Measurements from ENCODE around the gene CDC42BPG.
A peak's percentile ranks its signal among the peaks of the same experiment; 100 is the strongest.

The CDC42BPG gene

DNA sequence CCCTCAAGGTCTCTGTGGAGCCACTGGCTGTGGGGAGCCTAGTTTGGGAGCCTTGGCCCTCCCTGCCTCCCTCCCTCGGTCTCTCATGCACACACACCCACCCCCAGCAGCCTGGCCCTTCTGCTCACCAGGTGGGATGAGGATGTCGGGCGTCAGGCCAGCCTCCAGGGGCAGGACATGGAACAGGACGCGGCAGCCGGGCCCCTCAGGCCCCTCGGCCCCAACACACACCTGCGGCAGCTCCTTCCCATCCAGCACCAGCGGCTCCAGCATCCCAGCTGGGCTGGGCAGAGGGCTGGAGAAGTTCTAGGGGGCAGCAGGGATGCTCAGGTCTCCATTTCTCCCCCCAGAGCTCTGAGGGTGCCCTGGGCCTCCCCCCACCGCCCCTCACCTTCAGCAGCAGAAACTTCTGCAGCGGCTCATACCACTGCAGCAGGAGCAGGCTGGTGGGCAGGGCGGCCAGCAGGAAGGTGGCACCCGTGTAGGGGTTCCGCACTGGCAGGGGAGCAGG is 52.6 kb downstream of the CDC42BPG start:
- DNase-seq (ENCODE audit: low read depth, low spot score), result no peak

DNA sequence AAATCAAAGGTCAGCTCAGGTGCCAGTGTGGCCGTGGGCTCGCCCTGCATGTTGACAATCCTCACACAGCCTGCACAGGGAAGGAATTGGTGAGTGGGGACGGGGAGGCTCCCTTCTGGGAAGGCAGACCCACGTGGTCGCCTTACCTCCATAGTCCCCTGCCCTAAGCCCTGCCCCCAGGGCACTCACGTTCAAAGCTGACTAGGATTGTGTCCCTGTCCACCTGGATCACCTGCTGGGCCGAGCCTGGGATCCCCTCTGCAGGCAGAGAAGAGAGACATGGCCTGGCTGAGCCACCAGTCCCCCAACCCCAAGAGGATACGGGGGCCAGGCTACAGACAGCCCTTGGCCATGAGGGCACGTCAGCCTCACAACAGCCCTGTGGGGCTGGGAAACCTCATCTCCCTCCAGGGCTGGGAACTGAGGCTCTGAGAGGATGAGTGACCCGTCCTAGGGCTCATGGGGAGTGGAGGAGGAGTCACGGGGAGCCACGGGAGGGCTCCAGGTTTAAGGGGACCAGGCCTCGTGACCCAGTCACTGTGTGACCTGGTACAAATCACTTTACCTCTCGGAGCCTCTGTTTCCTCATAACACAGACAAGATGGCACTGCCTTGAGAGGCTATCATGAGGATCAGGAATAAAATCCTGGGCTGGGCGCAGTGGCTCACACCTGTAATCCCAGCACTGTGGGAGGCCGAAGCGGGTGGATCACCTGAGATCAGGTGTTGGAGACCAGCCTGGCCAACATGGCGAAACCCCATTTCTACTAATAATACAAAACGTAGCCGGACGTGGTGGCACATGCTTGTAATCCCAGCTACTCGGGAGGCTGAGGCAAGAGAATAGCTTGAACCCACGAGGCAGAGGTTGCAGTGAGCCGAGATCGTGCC is 54.0 kb downstream of the CDC42BPG start:
- no peak for DNase-seq (ENCODE audit: low read depth, low spot score)

DNA sequence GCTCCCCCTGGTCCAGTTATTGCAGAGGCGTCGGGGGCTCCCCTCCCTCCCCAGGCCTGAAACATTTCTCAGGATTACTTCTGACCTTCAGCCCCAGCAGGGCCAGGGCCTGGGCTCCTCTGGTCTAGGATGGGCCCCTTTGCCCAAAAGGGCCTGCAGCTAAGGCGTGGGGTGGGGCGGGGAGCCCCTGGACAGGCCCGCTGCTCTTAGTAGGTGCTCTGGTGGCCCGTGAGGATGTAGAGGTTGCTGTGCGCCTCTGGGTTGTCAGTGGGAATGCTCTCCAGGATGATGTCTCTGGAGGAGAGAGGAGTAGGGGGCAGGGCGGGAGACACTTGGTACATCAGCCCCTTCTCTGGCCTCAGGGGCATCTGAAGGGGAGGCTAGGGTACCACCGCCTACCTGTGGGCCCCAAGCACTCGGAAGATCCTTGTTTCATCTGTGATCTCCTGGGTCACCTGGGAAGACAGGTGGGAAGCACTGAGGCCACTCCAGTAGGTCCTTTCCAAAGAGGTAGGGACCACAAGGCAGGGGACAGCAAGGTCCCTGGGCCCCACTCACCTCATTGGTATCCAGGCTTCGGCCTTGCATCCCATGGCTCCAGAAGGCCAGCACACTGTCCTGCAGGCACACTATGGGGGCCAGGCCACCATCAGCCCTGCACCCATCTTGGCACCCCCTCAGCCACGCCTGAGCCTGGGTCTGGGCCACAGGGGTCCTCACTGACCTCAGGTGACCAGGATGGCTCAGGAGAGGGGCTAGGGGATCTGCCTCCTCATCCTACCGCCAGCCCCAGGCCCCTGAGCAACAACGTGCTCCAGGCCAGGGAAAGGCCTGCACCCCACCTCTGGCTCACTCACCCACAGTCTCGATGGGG is 54.9 kb downstream of the CDC42BPG start:
- no peak for DNase-seq (ENCODE audit: low read depth, low spot score)

DNA sequence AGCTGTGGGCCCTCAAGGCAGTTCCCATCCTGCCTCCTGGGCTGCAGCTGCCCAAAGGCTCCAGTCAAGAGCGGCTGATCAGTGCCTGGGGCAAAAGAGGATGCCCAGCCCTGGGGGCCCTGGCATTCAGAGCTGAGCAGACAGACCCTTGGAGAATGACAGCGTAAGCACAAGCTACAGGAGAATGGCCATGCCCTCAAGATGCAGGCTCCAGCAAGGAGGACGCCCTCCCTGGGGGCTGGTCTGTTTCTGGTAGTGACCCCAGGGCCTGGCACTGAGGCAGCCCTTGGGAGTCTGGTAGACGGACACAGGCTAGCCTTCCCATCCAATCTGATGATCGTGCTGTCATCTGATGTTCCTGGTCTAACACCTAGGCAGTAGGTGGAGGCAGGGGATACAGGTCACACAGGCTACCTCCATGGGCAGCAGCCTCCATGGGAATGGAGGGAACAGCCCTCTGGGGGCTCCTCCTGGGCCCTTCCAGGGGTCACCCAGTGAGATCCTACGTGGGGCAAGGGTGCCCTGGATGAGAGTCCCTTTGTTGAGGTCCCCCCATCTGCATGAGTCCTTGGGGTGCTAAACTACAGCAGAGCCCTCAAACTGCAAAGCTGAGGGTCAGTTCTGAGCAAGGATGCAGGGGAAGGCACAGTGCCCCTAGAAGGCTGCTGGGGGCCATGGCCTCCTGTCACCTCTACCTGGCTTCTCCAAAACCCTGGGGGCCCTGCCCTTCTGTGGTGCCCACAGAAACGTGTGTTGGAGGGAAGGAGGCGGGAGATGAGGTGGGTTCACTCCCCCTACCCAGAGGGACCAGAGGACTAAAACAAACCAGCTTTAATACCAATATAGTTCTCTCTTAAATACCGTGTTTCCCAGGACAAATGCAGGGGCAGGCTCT is 55.9 kb downstream of the CDC42BPG start:
- no peak for DNase-seq (ENCODE audit: low read depth, low spot score)

DNA sequence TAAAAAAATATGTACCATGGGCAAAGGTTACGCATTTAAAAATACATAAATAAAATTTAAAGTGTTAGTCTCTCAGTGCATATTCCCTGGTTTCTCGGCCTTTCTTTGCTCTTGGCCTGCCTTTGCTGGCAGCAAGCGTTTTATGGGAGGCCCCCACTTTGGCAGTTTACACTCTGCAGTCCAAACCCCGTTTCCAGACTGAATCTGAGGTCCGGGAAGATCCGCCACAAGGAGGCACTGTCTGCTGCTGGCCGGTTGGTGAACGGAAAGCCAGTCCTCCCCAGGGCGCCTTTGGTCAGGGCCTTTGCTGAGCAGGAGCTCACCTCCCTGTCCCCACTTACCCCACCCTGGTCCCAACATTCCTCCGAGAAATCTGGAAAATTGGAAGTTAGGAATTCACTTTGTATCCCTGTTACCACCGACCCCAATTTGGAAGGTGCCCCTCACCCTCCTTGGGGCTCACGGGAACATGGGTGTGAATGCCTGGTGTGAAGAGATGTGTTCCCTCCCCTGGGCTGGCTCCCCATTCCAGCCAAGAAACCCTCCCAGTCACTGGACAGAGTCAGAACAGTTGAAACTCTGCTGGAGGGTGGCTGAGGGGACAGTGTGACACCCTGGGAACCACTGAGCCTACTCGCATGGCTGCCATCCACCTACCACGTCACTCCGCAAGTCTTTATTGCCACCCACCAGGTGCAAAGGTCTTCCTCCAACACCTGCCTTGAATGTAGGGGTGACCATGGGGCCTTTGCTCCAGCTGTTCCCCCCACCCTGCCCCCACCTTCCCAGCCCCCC is 56.7 kb downstream of the CDC42BPG start:
- peak; percentile 66 for DNase-seq (ENCODE audit: low read depth, low spot score)

DNA sequence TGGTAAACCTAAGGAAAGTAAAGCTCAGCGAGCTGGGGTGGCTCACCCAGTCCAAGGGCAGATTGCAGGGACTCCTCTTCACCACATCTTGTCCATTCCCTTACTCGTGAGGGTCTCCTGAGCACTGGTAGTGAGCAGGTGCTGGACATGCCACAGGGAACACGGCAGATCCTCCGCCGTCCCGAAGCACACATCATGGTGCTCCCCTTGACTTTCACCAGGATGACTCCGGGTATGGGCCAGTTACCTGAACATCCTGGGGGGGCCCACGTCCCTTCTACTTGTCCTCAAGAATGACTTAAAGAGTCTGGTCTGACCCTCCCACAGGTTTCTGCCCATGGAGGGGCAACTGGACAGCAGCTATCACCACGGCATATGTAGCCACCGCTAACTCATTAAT is 58.1 kb downstream of the CDC42BPG start:
- DNase-seq (ENCODE audit: low read depth, low spot score), result no peak

DNA sequence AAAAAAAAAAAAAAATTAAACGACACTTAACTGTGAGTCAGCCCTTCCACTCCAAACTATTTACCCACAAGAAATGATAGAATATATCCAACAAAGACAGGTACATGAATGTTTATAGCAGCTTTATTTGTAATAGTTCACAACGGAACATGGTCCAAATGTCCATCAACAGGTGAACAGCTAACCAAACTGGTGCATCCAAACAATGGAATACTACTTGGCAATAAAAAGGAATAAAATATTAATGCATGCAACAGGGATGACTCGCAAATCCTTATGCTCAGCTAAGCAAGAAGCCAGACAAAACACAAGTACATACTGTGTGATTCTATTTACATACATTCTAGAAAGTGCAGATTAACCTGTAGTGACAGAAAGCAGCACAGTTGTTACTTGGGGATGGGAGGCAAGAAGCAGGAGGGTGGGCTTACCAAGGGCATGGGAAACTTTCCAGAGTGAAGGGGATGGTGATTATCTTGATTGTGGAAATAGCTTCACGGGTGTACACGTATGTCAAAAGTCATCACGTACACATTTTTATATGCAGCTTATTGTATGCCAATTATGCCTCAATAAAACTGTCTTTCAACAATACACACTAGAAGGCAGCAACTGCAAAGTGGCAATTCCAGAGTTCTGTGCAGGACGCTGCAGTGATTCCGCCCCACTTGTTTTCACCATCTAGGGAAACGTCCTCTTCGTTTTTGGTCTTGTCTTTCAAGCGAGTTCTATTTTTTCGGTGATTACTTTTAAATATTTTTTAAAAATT is 59.5 kb downstream of the CDC42BPG start:
- no peak for DNase-seq (ENCODE audit: low read depth, low spot score)

DNA sequence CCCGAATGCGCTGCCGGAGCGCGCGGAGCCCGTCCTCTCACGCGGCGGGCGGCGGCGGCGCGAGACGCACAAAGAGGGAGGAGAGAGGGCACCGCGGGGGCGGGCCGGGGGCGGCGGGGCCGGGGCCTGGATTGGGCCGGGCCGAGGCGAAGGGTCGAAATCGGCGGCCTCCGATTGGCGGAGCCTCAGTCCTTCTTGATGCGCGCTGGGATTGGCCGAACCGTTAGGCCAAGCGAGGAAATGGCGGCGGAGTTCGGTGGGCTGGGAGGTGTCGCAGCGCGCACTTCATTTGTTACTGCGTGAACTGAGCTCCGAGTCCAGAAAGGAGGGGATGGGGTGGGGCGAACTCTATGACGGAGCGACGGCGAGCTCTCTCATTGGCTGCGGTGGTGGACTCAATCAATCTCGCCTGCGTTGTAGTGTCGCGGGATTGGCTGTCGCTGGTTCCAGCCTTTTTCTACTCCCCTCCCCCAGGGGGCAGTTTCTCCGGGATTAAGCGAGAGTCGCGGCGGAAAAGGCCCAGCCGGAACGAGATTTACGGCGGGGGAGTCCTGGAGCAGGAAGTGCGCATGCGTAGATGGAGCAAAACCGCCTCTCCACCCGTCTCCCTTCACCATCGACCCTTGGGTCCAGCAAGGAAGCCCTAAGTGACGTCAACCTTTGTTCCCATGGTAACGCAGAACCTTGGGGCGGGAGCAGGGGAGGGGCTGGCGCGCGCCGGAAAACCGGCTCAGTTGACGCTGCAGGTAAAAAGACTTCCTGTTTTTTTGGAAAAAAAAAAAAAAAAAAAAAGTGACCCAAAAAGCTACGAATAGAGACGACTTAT is 65.8 kb downstream of the CDC42BPG start, which contains the start of gene SF1:
SF1 (minus strand) TSS at position 70 of the 826 bp plus-strand sequence. CDS start 150 bp downstream, outside the sequence.
- peak; percentile 100 for DNase-seq (ENCODE audit: low read depth, low spot score)

DNA sequence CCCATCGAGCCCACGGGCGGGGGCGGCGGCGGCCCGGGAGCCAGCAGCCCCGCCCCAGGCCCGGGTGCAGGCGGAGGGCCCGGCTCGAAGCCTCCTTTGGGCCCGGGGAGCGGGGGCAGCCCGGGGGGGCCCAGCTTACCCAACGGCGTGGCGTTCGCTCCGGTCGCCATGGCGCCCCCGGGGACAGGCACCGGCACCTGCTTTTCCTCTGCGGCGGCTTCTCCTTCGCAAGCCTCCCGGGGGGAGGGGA is 66.3 kb downstream of the CDC42BPG start:
- no peak for DNase-seq (ENCODE audit: low read depth, low spot score)

DNA sequence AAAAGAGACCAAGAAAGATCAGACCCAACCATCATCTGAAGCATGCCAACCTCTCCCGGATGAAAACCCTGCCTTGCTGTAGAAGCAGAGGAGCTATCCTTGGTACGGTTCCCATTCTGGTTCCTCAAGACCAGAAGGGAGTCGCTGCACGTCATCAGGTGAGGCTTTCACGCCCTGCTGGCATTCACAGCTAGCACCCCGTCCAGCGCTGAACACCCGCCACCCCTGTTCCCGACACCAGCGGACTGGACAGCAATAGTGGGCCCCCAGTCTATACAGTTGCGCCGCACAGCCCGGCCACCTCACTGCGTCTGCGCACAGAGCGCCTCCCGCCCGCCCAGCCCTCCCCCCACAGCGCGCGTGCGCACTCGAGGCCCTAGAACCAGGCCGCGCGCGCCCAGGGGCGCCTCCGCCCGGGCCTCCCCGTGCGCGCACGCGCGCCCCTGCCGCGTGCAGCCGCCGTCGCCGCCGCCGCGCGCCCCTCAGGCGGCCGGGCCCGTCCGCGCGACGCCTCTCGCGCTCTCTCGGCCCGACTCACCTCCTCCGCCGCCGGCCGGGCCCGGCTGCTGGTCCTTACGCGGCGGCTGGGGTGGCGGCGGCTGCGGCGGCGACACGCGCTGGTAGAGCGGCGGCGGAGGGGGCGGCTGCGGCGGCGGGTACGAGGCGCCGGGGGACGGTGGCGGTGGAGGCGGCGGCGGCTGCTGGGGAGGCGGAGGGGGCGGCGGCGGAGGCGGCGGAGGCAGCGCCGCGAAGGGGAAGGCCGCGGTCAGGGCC is 66.8 kb downstream of the CDC42BPG start:
- DNase-seq (ENCODE audit: low read depth, low spot score), result peak; percentile 96

DNA sequence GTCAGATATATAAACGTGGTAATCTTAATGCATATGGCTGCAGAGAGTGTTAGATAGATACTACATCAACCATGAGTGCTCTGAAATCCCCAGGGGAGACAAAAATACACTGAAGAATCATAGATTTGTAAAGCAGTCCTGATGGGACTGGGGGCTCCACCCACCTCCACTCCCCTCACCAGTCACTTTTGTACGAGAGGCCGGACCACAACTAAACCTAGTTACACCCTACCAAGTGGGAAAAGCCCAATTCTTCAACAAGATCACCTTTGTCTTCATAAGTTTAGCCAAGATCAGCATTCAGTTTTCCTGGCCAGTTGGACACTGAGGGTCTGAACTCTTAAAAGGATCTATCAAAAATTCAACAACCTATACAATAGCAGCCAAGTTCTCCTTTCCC is 67.6 kb downstream of the CDC42BPG start:
- no peak for DNase-seq (ENCODE audit: low read depth, low spot score)

DNA sequence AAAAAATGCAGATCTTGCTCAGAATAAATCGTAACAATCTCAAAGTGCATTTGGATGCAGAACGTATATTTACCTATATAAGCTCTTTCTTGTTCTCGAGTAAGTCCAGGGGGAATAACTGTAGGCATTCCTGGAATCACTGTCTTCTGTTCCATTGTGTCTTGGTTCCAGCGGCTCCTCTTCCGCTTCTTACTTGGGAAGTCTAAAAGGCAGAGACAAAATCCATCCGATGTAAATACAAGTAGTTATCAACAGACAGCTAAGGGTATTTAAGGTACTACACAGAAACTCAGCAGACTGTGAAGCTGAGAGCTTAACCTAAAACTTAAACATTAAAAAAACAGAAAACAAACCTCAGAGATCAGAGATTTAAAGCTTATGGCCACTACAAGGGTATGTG is 68.0 kb downstream of the CDC42BPG start:
- no peak for DNase-seq (ENCODE audit: low read depth, low spot score)

DNA sequence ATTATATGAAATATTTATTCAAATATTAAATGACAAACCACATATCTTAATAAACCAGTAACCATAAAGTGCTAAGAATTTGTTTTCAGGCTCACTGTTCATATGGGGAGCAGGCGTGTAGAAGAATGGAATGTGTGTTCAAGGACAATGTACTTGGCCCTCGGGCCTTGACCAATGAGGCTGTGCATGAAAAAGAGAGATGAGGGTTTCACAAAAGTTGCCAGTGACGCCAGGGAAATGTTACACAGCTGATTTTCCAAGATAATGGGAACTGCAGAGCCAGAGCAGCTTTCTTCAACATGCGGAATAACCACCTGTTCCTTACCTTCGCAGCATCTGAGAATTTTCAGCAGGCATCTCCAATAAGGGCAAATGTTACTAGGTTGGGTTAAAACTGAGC is 70.3 kb downstream of the CDC42BPG start:
- no peak for DNase-seq (ENCODE audit: low read depth, low spot score)

Measured in astrocyte of the hippocampus (primary cell).